H4 (cell line): ENCODE data around the gene MSMP. TPM values are rescaled to one million over a fixed set of nuclear protein-coding genes. Genes with fewer than 3 reads are reported as not detected.

Source experiments
- total RNA-seq: library from RNA; depleted of rRNA; stranded (reverse); fragments of >200 nt; shearing (Covaris generic); gene quantifications from 2 replicates; pipeline ENCODE4 v1.2.3, GENCODE V29; 2014; rRNA removed

The MSMP gene
- total RNA-seq, 1 experiment from 2014 or later, result not detected

Other genes starting within 250 kb of the MSMP start
- 5.4 and 8.0 TPM in 2 replicates for gene TESK1, start 149.0 kb downstream of the MSMP start, total RNA-seq
- gene CD72, start 135.9 kb downstream of the MSMP start, total RNA-seq, result 0.53 and 1.2 TPM in 2 replicates
- gene SIT1, start 103.3 kb downstream of the MSMP start, total RNA-seq, result not detected in 2 replicates
- gene RMRP, start 96.3 kb downstream of the MSMP start, total RNA-seq, result 4,639 and 15,849 TPM in 2 replicates
- 6.3 and 7.9 TPM in 2 replicates for gene CCDC107, start 96.0 kb downstream of the MSMP start, total RNA-seq
- 16.9 and 44.9 TPM in 2 replicates for gene ARHGEF39, start 89.1 kb downstream of the MSMP start, total RNA-seq
- gene CA9, start 80.3 kb downstream of the MSMP start, total RNA-seq, result 1.3 and 2.1 TPM in 2 replicates
- 2.7 and 3.9 TPM in 2 replicates for gene TPM2, start 64.4 kb downstream of the MSMP start, total RNA-seq
- gene TLN1, start 22.1 kb downstream of the MSMP start, total RNA-seq, result 71.2 and 95.8 TPM in 2 replicates
- gene CREB3, start 21.6 kb downstream of the MSMP start, total RNA-seq, result 115 and 121 TPM in 2 replicates
- 16.9 and 21.5 TPM in 2 replicates for gene GBA2, start 5.0 kb downstream of the MSMP start, total RNA-seq
- gene RGP1, start 5.0 kb downstream of the MSMP start, total RNA-seq, result 16.4 and 18.6 TPM in 2 replicates
- gene NPR2, start 37.3 kb upstream of the MSMP start, total RNA-seq, result 0.25 and 2.9 TPM in 2 replicates
- 0.99 TPM in 2 replicates for gene SPAG8, start 58.0 kb upstream of the MSMP start, total RNA-seq
- gene HINT2, start 60.8 kb upstream of the MSMP start, total RNA-seq, result 88.2 and 95.4 TPM in 2 replicates
- not detected in 2 replicates for gene FAM221B, start 74.5 kb upstream of the MSMP start, total RNA-seq
- gene TMEM8B, start 75.0 kb upstream of the MSMP start, total RNA-seq, result 2.1 and 4.2 TPM in 2 replicates
- gene OR13J1, start 116.1 kb upstream of the MSMP start, total RNA-seq, result not detected in 2 replicates
- 0.41 TPM in 1 of 2 replicates, not detected in the other for gene HRCT1, start 151.9 kb upstream of the MSMP start, total RNA-seq
- 0.12 and 0.27 TPM in 2 replicates for gene SPAAR, start 155.2 kb upstream of the MSMP start, total RNA-seq
- not detected in 2 replicates for gene OR2S2, start 203.9 kb upstream of the MSMP start, total RNA-seq